BJ (cell line): ENCODE measurements around the gene EYA2. TPM values are rescaled to one million over a fixed set of nuclear protein-coding genes. Genes with fewer than 3 reads are reported as not detected.

Source experiments
- CTCF ChIA-PET: fragments of 350-600 bp; formaldehyde crosslinking; extraction: SDS; loops from one replicate; lab custom pipeline; 2021; ENCODE audit warnings: antibody characterized with exemption, inconsistent platforms; lab: Yijun Ruan, JAX
- POLR2A ChIA-PET: fragments of 300-600 bp; sonication (Branson Sonifier 250); formaldehyde crosslinking; extraction: SDS; loops from one replicate; lab custom pipeline; 2021; ENCODE audit warnings: antibody characterized with exemption; lab: Charles Lee
- DNase-seq: peaks from one replicate; pipeline ENCODE4 v3.0.0-alpha.2; 2011; ENCODE audit warnings: low read depth
- H3K27me3 ChIP-seq: 2 replicates; pipeline ENCODE4 v1.6.0; 2011; ENCODE audit warnings: low read length; ENCODE audit not compliant: control insufficient read depth, insufficient read depth
- H3K36me3 ChIP-seq: 2 replicates; pipeline ENCODE4 v1.5.1; 2011; ENCODE audit warnings: low read length; ENCODE audit not compliant: control insufficient read depth, insufficient read depth
- H3K4me3 ChIP-seq: 2 replicates; pipeline ENCODE4 v1.5.1; 2011; ENCODE audit warnings: low read depth, mild to moderate bottlenecking, control low read depth, low read length
- polyA plus RNA-seq: library from polyadenylated mRNA; depleted of rRNA; stranded (reverse); fragments of >200 nt; gene quantifications from 2 replicates; pipeline ENCODE4 v1.2.3, GENCODE V29; 2011
- TF ChIP-seq, protein P1 (sequence below): IDR thresholded peaks from 2 replicates; pipeline ENCODE4 v1.5.1; 2011; ENCODE audit warnings: low read depth, mild to moderate bottlenecking, control low read depth, inconsistent platforms, low read length, moderate library complexity; ENCODE audit not compliant: insufficient read depth

Gene EYA2
- polyA plus RNA-seq, 1 experiment, result 1.5 TPM

DNA sequence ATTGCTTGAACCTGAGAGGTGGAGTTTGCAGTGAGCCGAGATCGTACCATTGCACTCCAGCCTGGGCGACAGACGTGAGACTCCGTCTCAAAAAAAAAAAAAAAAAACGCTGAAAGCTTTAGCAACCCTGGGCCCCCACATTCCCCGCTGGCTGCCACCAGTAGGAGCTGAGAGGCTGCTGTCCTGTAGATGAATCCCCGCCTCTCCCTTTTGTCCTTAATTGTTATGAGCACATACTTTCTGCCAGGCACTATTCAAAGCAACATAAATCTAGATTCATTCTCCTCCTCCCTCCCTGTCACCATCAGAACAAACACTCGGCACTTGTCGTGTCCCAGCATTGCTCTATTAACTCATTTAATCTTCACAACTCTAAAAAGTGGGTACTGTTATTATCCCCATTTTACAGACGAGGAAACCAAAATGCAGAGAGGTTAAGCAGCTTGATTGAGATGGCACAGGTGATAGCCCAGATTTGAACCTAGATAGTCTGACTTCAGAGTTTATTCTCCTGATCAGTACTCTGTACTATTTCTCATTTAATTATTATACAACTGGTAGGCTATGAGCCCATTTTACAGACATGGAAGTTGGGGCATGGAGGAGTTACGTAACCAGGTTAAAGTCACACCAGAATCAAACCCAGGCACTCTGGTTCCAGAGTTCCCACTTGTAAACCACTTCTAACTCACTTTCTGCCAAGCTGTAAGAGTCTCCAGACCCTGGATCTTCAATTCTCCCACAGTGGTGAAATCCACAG is 97.4 kb downstream of the EYA2 start:
- Histone ChIP-seq H3K27me3 (0 out of 2 replicates have a peak, but pooled peaks cover 1% of the 10 kb centered on the region), H3K36me3 (no peaks in the 10 kb centered on the region), H3K4me3 (no peak overlapping the region)
- ChIA-PET POLR2A (no interaction called here), CTCF (no interaction called here)
- TF ChIP-seq, protein P1, sequence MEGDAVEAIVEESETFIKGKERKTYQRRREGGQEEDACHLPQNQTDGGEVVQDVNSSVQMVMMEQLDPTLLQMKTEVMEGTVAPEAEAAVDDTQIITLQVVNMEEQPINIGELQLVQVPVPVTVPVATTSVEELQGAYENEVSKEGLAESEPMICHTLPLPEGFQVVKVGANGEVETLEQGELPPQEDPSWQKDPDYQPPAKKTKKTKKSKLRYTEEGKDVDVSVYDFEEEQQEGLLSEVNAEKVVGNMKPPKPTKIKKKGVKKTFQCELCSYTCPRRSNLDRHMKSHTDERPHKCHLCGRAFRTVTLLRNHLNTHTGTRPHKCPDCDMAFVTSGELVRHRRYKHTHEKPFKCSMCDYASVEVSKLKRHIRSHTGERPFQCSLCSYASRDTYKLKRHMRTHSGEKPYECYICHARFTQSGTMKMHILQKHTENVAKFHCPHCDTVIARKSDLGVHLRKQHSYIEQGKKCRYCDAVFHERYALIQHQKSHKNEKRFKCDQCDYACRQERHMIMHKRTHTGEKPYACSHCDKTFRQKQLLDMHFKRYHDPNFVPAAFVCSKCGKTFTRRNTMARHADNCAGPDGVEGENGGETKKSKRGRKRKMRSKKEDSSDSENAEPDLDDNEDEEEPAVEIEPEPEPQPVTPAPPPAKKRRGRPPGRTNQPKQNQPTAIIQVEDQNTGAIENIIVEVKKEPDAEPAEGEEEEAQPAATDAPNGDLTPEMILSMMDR, result no peak
- DNase-seq, result no peak

DNA sequence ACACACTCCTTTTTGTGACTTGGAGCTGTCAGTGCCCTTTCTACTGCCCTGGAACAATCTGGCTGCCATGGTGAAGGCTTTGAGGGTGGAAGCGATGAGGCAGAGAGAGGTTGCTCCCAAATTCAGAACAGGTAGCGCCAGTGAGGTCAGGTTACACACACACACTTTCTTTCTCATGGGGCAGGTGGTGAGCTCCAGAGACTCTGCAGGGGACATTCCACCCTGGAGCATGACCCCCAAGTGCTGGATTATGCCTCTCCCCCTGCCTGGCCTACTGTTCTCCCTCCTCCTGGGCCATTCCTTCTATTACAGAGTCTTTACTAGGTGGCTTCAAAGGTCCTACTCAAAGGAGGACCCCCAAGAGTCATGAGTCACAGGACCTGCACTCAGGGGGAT is 98.0 kb downstream of the EYA2 start:
- ChIA-PET CTCF (no interaction called here), POLR2A (no interaction called here)
- TF ChIP-seq, protein P1, result no peak
- no peak for DNase-seq
- Histone ChIP-seq H3K36me3 (no peaks in the 10 kb centered on the region), H3K27me3 (0 out of 2 replicates have a peak, but pooled peaks cover 1% of the 10 kb centered on the region), H3K4me3 (no peak overlapping the region)

DNA sequence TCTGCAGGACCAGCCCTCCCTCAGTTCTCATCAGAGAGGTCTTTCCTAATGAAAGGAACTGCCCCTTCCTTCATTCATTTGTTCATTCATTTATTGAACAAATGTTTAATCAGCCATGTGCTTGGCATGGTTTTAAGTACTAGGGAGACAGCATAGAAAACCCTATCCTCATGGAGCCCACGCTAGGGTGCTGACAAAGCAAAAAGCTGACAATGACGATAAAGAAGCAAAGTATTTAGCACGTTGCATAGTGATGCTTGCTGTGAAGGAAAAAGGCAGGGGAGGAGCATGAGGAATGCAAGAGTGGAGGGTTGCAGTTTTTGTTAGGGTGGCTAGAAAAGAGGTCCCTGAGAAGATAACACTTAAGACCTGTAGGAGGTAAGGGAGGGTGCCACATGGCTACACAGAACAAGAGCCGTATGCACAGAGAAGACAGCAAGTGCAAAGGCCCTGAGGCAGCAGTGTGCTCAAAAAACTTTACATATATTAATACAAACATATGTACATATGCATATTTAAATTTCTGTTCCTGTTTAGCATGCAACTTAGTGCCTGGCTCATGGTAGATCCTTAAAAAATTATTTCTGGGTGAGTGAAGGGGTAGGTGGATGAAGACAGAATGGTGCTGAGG is 98.9 kb downstream of the EYA2 start:
- CTCF ChIA-PET, result no interaction called here
- TF ChIP-seq, protein P1, result no peak
- DNase-seq, result no peak
- H3K36me3 ChIP-seq, result no peaks in the 10 kb centered on the region
- H3K27me3 ChIP-seq, result 0 out of 2 replicates have a peak, but pooled peaks cover 1% of the 10 kb centered on the region
- POLR2A ChIA-PET, result no interaction called here
- no peak overlapping the region for H3K4me3 ChIP-seq

DNA sequence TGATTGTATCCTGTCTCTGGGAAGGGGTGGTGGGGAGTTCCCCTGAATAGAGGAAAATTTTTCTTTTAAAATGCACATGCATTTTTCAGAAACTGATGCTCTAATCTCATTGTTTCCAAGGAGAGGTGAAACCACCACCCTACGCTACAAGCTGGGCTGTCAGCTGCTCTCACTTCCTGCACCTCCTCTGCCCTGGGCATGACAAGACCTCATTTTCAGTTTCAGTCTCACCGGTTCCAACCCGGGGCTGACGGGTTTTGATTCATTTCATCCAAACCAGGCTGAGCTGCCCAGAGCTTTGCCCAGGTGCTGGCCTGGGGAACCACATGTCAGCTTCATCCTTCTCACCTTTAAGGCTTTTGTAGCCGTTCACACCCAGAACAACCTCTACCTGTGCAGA is 99.7 kb downstream of the EYA2 start:
- H3K36me3 ChIP-seq, result no peaks in the 10 kb centered on the region
- H3K27me3 ChIP-seq, result 0 out of 2 replicates have a peak, but pooled peaks cover 1% of the 10 kb centered on the region
- ChIA-PET POLR2A (no interaction called here), CTCF (no interaction called here)
- TF ChIP-seq, protein P1, result no peak
- DNase-seq, result no peak
- H3K4me3 ChIP-seq, result no peak overlapping the region

DNA sequence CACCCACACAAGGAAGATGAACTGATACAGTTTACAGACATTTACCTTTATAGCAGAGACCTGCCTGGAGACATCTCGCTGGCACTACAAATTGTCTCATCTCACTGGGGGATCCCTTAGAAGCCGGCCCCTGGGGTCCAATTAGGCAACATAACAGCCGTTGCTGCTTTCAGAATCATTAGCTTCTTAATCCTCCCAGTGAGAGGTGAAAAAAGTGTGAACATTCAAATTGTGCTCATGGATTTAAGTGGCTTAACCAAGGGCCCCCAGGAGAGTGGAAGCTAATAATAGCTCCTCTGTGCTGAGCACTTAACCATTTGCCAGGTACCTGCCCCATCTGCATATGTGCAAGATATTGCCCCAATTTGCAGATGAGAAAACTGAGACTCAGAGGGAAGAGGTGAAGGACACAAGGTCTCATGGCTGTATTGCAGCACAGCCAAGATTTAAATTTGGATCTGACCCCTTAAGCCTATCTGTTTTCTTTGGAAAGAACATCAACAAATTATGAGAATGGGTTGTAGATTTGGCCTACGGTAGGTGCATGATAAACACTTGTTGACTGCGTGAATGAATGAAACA is 101.0 kb downstream of the EYA2 start:
- 0 out of 2 replicates have a peak, but pooled peaks cover 1% of the 10 kb centered on the region for H3K27me3 ChIP-seq
- DNase-seq, result no peak
- TF ChIP-seq, protein P1, result no peak
- ChIA-PET CTCF (interaction anchor here (1.0 kb wide), 1 partner anchor 10 kb away, joined by 3 read pairs; no protein-coding TSS in a partner anchor), POLR2A (no interaction called here)
- H3K4me3 ChIP-seq, result no peak overlapping the region
- no peaks in the 10 kb centered on the region for H3K36me3 ChIP-seq
